Peyer's patch (tissue), 4 donors: ENCODE data around the gene SLC22A31.

Experiments
- POLR2A ChIP-seq, 2 donors: fragments of 450-650 bp; IDR thresholded peaks; one replicate each; pipeline ENCODE4 v1.5.1; 2017; ENCODE audit warnings: antibody characterized with exemption in 2 of 2, mild to moderate bottlenecking in 2 of 2, moderate library complexity in 2 of 2
- TF ChIP-seq, protein P1 (sequence below), 6 experiments: fragments of 450-650 bp in 4 of 6; fragments of 200-600 bp in 2 of 6; sonication (generic) in 1 of 6; IDR thresholded peaks; one replicate each; pipeline ENCODE4 v1.5.1; 2017 to 2019; ENCODE audit warnings: antibody characterized with exemption in 6 of 6, mild to moderate bottlenecking in 3 of 6, moderate library complexity in 1 of 6

DNA sequence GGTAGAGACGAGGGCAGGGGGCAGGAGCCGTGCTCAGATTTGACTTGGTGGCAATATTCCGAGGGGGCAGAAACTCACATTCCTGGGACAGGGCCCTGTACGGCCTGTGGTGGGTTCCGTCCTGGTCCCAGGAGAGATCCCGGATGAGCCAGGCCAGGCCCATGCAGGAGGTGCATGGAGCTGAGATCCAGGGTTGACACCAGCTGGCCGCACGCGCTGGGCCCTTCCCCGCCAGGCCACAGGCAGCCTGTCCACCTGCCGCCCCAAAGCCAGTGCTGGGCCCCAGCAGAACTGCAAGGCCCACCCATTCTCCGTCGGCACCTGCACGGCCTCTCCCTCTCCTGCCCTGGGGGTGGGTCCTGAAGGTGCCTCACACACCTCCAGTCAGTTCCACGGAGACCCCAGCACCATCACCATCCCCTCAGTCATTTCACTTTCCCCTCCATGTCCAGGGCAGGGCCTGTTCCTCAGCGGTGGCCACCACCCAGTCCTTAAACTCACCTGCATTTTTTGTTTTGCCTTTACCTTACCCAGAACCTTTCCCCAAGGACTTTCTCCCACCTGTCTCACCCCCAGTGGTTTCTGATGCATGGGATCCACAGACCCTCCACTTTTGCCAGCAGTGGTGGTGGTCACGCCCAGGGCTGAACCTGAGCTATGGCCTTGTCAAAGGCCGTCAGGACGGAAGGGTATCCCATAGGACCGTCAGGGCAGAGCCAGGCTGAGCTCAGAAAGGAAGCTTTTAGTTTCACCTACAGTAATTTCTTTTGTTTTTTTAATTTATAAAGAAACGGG lies 53.9 kb downstream of the SLC22A31 start:
- TF ChIP-seq, protein P1, sequence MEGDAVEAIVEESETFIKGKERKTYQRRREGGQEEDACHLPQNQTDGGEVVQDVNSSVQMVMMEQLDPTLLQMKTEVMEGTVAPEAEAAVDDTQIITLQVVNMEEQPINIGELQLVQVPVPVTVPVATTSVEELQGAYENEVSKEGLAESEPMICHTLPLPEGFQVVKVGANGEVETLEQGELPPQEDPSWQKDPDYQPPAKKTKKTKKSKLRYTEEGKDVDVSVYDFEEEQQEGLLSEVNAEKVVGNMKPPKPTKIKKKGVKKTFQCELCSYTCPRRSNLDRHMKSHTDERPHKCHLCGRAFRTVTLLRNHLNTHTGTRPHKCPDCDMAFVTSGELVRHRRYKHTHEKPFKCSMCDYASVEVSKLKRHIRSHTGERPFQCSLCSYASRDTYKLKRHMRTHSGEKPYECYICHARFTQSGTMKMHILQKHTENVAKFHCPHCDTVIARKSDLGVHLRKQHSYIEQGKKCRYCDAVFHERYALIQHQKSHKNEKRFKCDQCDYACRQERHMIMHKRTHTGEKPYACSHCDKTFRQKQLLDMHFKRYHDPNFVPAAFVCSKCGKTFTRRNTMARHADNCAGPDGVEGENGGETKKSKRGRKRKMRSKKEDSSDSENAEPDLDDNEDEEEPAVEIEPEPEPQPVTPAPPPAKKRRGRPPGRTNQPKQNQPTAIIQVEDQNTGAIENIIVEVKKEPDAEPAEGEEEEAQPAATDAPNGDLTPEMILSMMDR (IDR thresholded peaks at IDR 0.05) = no peak
- no peak for TF ChIP-seq POLR2A (IDR thresholded peaks at IDR 0.05)
